Measurements from ENCODE around the gene ECHS1. TPM values are rescaled to one million over a fixed set of nuclear protein-coding genes. Genes with fewer than 3 reads are reported as not detected.

Gene ECHS1
- total and polyA plus RNA-seq, 2 of the 8 experiments (the other 6 are each of a cell fraction or from before 2014, with no cell fraction given): 41.7 to 101 TPM

GRCh38 chr10:133366130-133366478 is 7.0 kb downstream of the ECHS1 start (continued):
- TF ChIP-seq CHD7 (IDR thresholded peaks at IDR 0.05; ENCODE audit: insufficient replicate concordance, low read length): no peak
- TF ChIP-seq RXRA (IDR thresholded peaks at IDR 0.05; ENCODE audit: insufficient read depth, low read depth, low read length): no peak
- no peak for TF ChIP-seq POU5F1 (IDR thresholded peaks at IDR 0.05; ENCODE audit: low read depth, low read length)
- TF ChIP-seq NRF1 (IDR thresholded peaks at IDR 0.05; ENCODE audit: low read depth, low read length): no peak
- TF ChIP-seq CBX5 (IDR thresholded peaks at IDR 0.05; ENCODE audit: low read depth, low read length): no peak
- TF ChIP-seq PHF8 (conservative IDR thresholded peaks at IDR 0.05; ENCODE audit: low read depth, low read length): no peak
- TF ChIP-seq CBX8 (IDR thresholded peaks at IDR 0.05; ENCODE audit: borderline replicate concordance, low read depth, low read length): no peak
- no peak for TF ChIP-seq BRCA1 (IDR thresholded peaks at IDR 0.05; ENCODE audit: low read depth, low read length)
- TF ChIP-seq ASH2L (IDR thresholded peaks at IDR 0.05; ENCODE audit: low read length): no peak
- TF ChIP-seq KDM4A (IDR thresholded peaks at IDR 0.05; ENCODE audit: low read depth, low read length, severe bottlenecking): no peak
- TF ChIP-seq BCL11A (IDR thresholded peaks at IDR 0.05; ENCODE audit: low read depth in 2 of 2, low read length in 2 of 2): no peak
- TF ChIP-seq TBP (IDR thresholded peaks at IDR 0.05; ENCODE audit: low read depth, low read length): no peak
- no peak for TF ChIP-seq RFX5 (IDR thresholded peaks at IDR 0.05; ENCODE audit: borderline replicate concordance, low read depth, low read length)
